Adipose tissue (tissue), 3 donors: Measurements from ENCODE around the gene KIF13A. TPM values are rescaled to one million over a fixed set of nuclear protein-coding genes. Genes with fewer than 3 reads are reported as not detected.

ENCODE experiments used
- H3K27ac ChIP-seq: one replicate; pipeline ENCODE4 v1.5.1; 2013; ENCODE audit warnings: low read depth, low read length
- WGBS, 3 donors: extraction: QIAGEN DNeasy Blood & Tissue Kit; methylation state at CpG; one replicate each; pipeline ENCODE4 v1.1.7; 2013; 5-methylcytosine and 5-hydroxymethylcytosine counted together
- polyA plus RNA-seq, 3 donors: library from polyadenylated mRNA; stranded (reverse); fragments of 200-250 nt; gene quantifications; one replicate each; pipeline ENCODE4 v1.2.3, GENCODE V29; 2013
- donor health status: healthy with polysubstance abuse.
- donor health status: Bipolar disorder and iron deficiency.
- donor health status: healthy.

The KIF13A gene
- polyA plus RNA-seq, 3 donors = 8.6 to 26.8 (median 21.8) TPM

GRCh38 chr6:17974570-17975368 lies 12.7 kb downstream of the KIF13A start:
- no peak overlapping the region for H3K27ac ChIP-seq
- 96 to 99% (median 98%) methylated on average over 5 of the region's 5 CpGs for WGBS, 3 donors

- no peak overlapping the region for H3K27ac ChIP-seq
- 66 to 77% (median 70%) methylated on average over 5 of the region's 5 CpGs for WGBS, 3 donors
Observed at GRCh38 chr6:17972978-17973622, 14.3 kb downstream of the KIF13A start.

- 63 to 84% (median 66%) methylated on average over 7 of the region's 7 CpGs for WGBS, 3 donors
Observed at GRCh38 chr6:17972074-17972952, 15.1 kb downstream of the KIF13A start.

GRCh38 chr6:17971128-17972073 lies 16.0 kb downstream of the KIF13A start:
- H3K27ac ChIP-seq = no peak overlapping the region
- 61 to 94% (median 67%) methylated on average over 7 of the region's 7 CpGs for WGBS, 3 donors

More at GRCh38 chr6:17972074-17972952, 15.1 kb downstream of the KIF13A start:
- no peak overlapping the region for H3K27ac ChIP-seq

- WGBS, 3 donors = 76 to 89% (median 83%) methylated on average over 2 of the region's 2 CpGs
- H3K27ac ChIP-seq = no peak overlapping the region
Observed at GRCh38 chr6:17968876-17969275, 18.6 kb downstream of the KIF13A start.

GRCh38 chr6:17967668-17968518 lies 19.5 kb downstream of the KIF13A start:
- WGBS, 3 donors = 85 to 91% (median 87%) methylated on average over 5 of the region's 5 CpGs
- no peak overlapping the region for H3K27ac ChIP-seq

GRCh38 chr6:17966451-17966850 lies 21.0 kb downstream of the KIF13A start:
- no peak overlapping the region for H3K27ac ChIP-seq
- 73 to 95% (median 77%) methylated on average over 2 of the region's 2 CpGs for WGBS, 3 donors

GRCh38 chr6:17965397-17965796 lies 22.0 kb downstream of the KIF13A start:
- no peak overlapping the region for H3K27ac ChIP-seq

GRCh38 chr6:17964633-17965032 lies 22.8 kb downstream of the KIF13A start:
- H3K27ac ChIP-seq = no peak overlapping the region
- 84 to 97% (median 87%) methylated on average over 8 of the region's 8 CpGs for WGBS, 3 donors

- WGBS, 3 donors = 22 to 58% (median 32%) methylated on average over 6 of the region's 6 CpGs
- H3K27ac ChIP-seq = no peak overlapping the region
Observed at GRCh38 chr6:17962436-17963031, 24.9 kb downstream of the KIF13A start.

GRCh38 chr6:17959302-17959701 lies 28.1 kb downstream of the KIF13A start:
- 65 to 94% (median 86%) methylated on average over 1 of the region's 1 CpG for WGBS, 3 donors

GRCh38 chr6:17957904-17958620 lies 29.4 kb downstream of the KIF13A start:
- 75 to 84% (median 83%) methylated on average over 4 of the region's 4 CpGs for WGBS, 3 donors
- no peak overlapping the region for H3K27ac ChIP-seq

More at GRCh38 chr6:17959302-17959701, 28.1 kb downstream of the KIF13A start:
- no peak overlapping the region for H3K27ac ChIP-seq

GRCh38 chr6:17957498-17957897 lies 29.9 kb downstream of the KIF13A start:
- H3K27ac ChIP-seq = no peak overlapping the region
- 9 to 27% (median 17%) methylated on average over 1 of the region's 1 CpG for WGBS, 3 donors

GRCh38 chr6:17957086-17957485 lies 30.3 kb downstream of the KIF13A start:
- 86 to 93% (median 86%) methylated on average over 5 of the region's 5 CpGs for WGBS, 3 donors
- no peak overlapping the region for H3K27ac ChIP-seq

- H3K27ac ChIP-seq = no peak overlapping the region
Observed at GRCh38 chr6:17950095-17950494, 37.3 kb downstream of the KIF13A start.

- no peak overlapping the region for H3K27ac ChIP-seq
- 95 to 97% (median 97%) methylated on average over 2 of the region's 2 CpGs for WGBS, 3 donors
Observed at GRCh38 chr6:17949168-17949567, 38.3 kb downstream of the KIF13A start.
